K562 (cell line): Measurements from ENCODE around the gene TNFAIP3. TPM values are rescaled to one million over a fixed set of nuclear protein-coding genes. Genes with fewer than 3 reads are reported as not detected.

ENCODE experiments used
- CHCHD3 ChIP-seq: fragments of 250-450 bp; sonication (Bioruptor Pico); IDR thresholded peaks from 2 replicates; pipeline ENCODE4 v2.1.2; 2022; ENCODE audit warnings: mild to moderate bottlenecking
- CHD4 ChIP-seq: fragments of 200-600 bp; sonication (generic); IDR thresholded peaks from 3 replicates; pipeline ENCODE4 v1.6.1; 2012; ENCODE audit warnings: low read depth, mild to moderate bottlenecking, mixed read lengths, low read length, inconsistent platforms; ENCODE audit not compliant: insufficient read depth, insufficient replicate concordance, poor library complexity, severe bottlenecking
- CTBP1 ChIP-seq: fragments of 450-650 bp; IDR thresholded peaks from 2 replicates; pipeline ENCODE4 v1.6.1; 2016; ENCODE audit warnings: borderline replicate concordance
- ETS2 ChIP-seq: IDR thresholded peaks from 2 replicates; pipeline ENCODE4 v1.6.1; 2016; ENCODE audit warnings: borderline replicate concordance, missing genetic modification characterization, mild to moderate bottlenecking, moderate library complexity, missing compliant biosample characterization; ENCODE audit not compliant: poor library complexity, severe bottlenecking
- GATA2 ChIP-seq: sonication (generic); formaldehyde crosslinking; IDR thresholded peaks from 2 replicates; pipeline ENCODE4 v1.4.0; 2020; ENCODE audit warnings: mild to moderate bottlenecking, missing genetic modification reagents
- GTF2B ChIP-seq: IDR thresholded peaks from 2 replicates; pipeline ENCODE4 v1.6.1; 2011; ENCODE audit not compliant: insufficient read length; ENCODE audit errors: extremely low read depth
- HEY1 ChIP-seq: fragments of 250-450 bp; sonication (Bioruptor Pico); IDR thresholded peaks from 2 replicates; pipeline ENCODE4 v1.5.0; 2020; ENCODE audit warnings: mild to moderate bottlenecking, moderate library complexity, borderline replicate concordance
- KDM4B ChIP-seq, 2 experiments: fragments of 450-650 bp in 1 of 2; sonication (generic) in 1 of 2; IDR thresholded peaks; 2 replicates each; pipeline ENCODE4 v1.6.1; 2016 to 2017; ENCODE audit warnings: borderline replicate concordance in 2 of 2, antibody characterized with exemption in 1 of 2, low read depth in 1 of 2, mild to moderate bottlenecking in 1 of 2
- NCOR1 ChIP-seq: fragments of 450-650 bp; IDR thresholded peaks from 2 replicates; pipeline ENCODE4 v1.6.1; 2016; ENCODE audit warnings: mild to moderate bottlenecking, moderate library complexity
- NUFIP1 ChIP-seq: fragments of 450-650 bp; IDR thresholded peaks from 2 replicates; pipeline ENCODE4 v1.6.1; 2018; ENCODE audit not compliant: partially characterized antibody
- POLR2H ChIP-seq: IDR thresholded peaks from 2 replicates; pipeline ENCODE4 v1.6.1; 2016; ENCODE audit warnings: missing genetic modification characterization, low read depth, mild to moderate bottlenecking, control low read depth, missing compliant biosample characterization, moderate library complexity
- PRDM10 ChIP-seq: fragments of 450-650 bp; IDR thresholded peaks from 2 replicates; pipeline ENCODE4 v1.6.1; 2018; ENCODE audit not compliant: partially characterized antibody
- RFX1 ChIP-seq: fragments of 450-650 bp; IDR thresholded peaks from 2 replicates; pipeline ENCODE4 v1.6.1; 2016; ENCODE audit warnings: mild to moderate bottlenecking, moderate library complexity
- SMARCA5 ChIP-seq: fragments of 450-650 bp; IDR thresholded peaks from 2 replicates; pipeline ENCODE4 v1.6.1; 2016
- SMC3 ChIP-seq: conservative IDR thresholded peaks from 2 replicates; pipeline ENCODE4 v1.6.1; 2011; ENCODE audit warnings: low read depth, low read length, improper control_type of control experiment; ENCODE audit not compliant: insufficient read depth
- TBP ChIP-seq: optimal IDR thresholded peaks from 2 replicates; pipeline ENCODE3; 2011; ENCODE audit warnings: low read depth, low read length, improper control_type of control experiment
- THRAP3 ChIP-seq: fragments of 450-650 bp; IDR thresholded peaks from 2 replicates; pipeline ENCODE4 v1.6.1; 2016; ENCODE audit warnings: mild to moderate bottlenecking, inconsistent platforms, borderline replicate concordance
- ZBTB17 ChIP-seq: fragments of 450-650 bp; formaldehyde crosslinking; IDR thresholded peaks from 2 replicates; pipeline ENCODE4 v1.4.0; 2020; ENCODE audit warnings: mild to moderate bottlenecking
- ZNF174 ChIP-seq: fragments of 250-450 bp; sonication (Bioruptor Pico); IDR thresholded peaks from 2 replicates; pipeline ENCODE4 v1.4.0; 2020; ENCODE audit warnings: mild to moderate bottlenecking
- ZNF197 ChIP-seq: fragments of 200-800 bp; sonication (Bioruptor generic); IDR thresholded peaks from 2 replicates; pipeline ENCODE4 v1.6.1; 2016; ENCODE audit warnings: low read depth, missing genetic modification characterization, missing compliant biosample characterization
- ZNF217 ChIP-seq: sonication (generic); formaldehyde crosslinking; IDR thresholded peaks from 2 replicates; pipeline ENCODE4 v1.8.0; 2022; ENCODE audit warnings: mild to moderate bottlenecking, missing genetic modification reagents
- ZNF224 ChIP-seq: sonication (generic); formaldehyde crosslinking; IDR thresholded peaks from 2 replicates; pipeline ENCODE4 v1.8.0; 2022; ENCODE audit warnings: mild to moderate bottlenecking, missing genetic modification reagents
- polyA plus RNA-seq, 8 experiments: library from polyadenylated mRNA; depleted of rRNA in 4 of 8; stranded (reverse) in 5 of 8; unstranded in 3 of 8; fragments of >200 nt; fragmentation: Nextera tagmentation in 2 of 8; fragmentation: Illumina TruSeq in 1 of 8; extraction: Ambion mirVana in 2 of 8; extraction: Trizol in 1 of 8; gene quantifications; 2 replicates each; pipeline versions ENCODE4 v1.2.1 to v1.2.3, GENCODE V29; 2011 to 2014; ENCODE audit warnings: inconsistent platforms in 1 of 8, missing spikeins in 1 of 8
- total RNA-seq, 7 experiments: library from RNA; depleted of rRNA in 6 of 7; stranded (reverse); fragments of >200 nt in 6 of 7; fragmentation: Illumina TruSeq in 2 of 7; extraction: Trizol in 2 of 7; gene quantifications; 2 replicates each; pipeline versions ENCODE4 v1.2.1 to v1.2.3, GENCODE V29; 2011 to 2021; ENCODE audit warnings: low replicate concordance in 1 of 7

The TNFAIP3 gene
- total and polyA plus RNA-seq, 9 of the 15 experiments (the other 6 are each of a cell fraction or from before 2014, with no cell fraction given): 0.79 to 17.0 (median 6.4) TPM

DNA sequence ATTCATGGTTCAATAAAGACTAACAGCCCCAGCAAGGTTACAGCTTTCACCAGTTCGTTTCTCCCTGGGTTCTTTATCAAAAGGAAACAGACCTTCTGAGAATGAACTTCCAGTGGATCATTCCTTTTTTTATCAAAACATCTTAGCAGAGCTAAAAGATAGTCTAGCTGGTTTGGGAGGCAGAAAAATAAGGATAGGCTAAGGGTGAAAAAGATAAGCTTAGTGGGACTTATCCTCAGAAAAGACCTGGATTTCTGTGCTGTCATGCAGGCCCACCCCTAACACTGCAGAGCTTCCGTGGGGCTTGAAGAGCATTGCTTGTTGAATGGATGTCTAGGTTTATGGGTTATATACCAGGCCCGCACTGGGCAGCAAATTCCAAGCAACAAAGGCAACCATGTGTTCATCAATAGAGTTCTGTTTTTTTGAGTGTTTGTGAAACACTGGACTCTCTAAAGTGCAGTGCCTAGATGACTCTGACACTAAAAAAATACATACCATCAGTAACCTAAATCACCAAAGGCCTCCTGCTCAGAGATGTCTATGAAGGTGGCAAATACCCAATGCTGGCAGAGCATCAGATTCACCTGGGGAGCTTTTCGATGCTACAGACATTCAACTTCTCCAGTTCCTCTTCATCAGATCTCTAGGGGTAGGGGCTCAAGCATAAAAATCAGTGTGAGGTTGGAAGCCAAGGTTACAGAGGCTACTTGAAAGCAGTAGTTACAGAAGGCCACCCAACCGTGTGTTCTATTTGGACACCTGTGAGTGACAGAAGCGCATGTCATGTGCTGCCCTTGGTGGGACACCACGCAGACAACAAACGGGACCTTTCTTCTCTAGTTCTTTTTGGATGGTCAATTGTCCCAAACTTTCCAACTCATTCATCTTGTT, 53.0 kb downstream of the TNFAIP3 start (continued):
- TF ChIP-seq PRDM10: peak; percentile 81
- TF ChIP-seq NUFIP1: no peak
- TF ChIP-seq ZNF217: no peak
- no peak for TF ChIP-seq SMC3
- no peak for TF ChIP-seq ETS2
- no peak for TF ChIP-seq KDM4B (IDR thresholded peaks at IDR 0.05; ENCODE audit: borderline replicate concordance in 2 of 2, low read depth in 1 of 2)
- TF ChIP-seq HEY1 (CRISPR knock-in tag): no peak
- TF ChIP-seq RFX1: no peak
- TF ChIP-seq SMARCA5: no peak
- no peak for TF ChIP-seq ZBTB17
- TF ChIP-seq ZNF197: no peak
- no peak for TF ChIP-seq CHCHD3
- TF ChIP-seq GTF2B: no peak
- TF ChIP-seq CHD4: no peak
- peak; percentile 77 for TF ChIP-seq NCOR1
- TF ChIP-seq TBP: no peak
- TF ChIP-seq ZNF174 (CRISPR knock-in tag): no peak
- no peak for TF ChIP-seq THRAP3
- peak; percentile 68; the same call in 1 of the 2 replicates for TF ChIP-seq GATA2 (CRISPR knock-in tag)
- TF ChIP-seq ZNF224 (CRISPR knock-in tag): no peak
- peak; percentile 32; the same call in 1 of the 2 replicates for TF ChIP-seq POLR2H (tag)
- TF ChIP-seq CTBP1: no peak; the same call in 1 of the 2 replicates
